HG03097 (cell line): ENCODE data around the gene CMC4.

ENCODE experiments used
- ATAC-seq: cut with Tn5 transposase; IDR thresholded peaks from one replicate; pipeline ENCODE4 v1.9.1; 2021; ENCODE audit not compliant: unreplicated experiment, low FRiP score

The CMC4 gene

GRCh38 chrX:155054255-155054654, 16.7 kb downstream of the CMC4 start:
- no peak for ATAC-seq

DNA sequence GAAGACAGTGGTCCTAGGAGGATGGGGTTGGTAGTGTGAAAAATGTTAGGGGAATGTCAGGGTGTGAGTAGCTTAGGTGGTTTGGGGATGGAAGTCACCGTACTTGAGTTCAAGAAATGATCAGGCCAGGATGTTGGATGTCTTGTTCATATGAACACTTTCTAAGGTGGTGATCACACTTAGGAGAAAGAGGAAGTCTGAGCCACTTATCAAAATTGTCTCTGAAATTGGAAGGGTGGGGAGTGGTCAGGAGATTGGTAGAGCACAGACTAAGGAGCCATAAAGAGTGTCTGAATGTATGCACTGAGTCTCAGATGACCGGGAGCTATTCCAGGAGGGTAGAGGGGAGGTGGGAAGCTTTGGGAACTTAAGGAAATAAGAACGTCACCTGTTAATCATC, 17.3 kb downstream of the CMC4 start:
- no peak for ATAC-seq

GRCh38 chrX:155052738-155053498, 18.0 kb downstream of the CMC4 start:
- no peak for ATAC-seq

- no peak for ATAC-seq
These were observed 21.8 kb downstream of the CMC4 start for GRCh38 chrX:155048977-155049619.

GRCh38 chrX:155046811-155047528, 24.0 kb downstream of the CMC4 start:
- no peak for ATAC-seq

DNA sequence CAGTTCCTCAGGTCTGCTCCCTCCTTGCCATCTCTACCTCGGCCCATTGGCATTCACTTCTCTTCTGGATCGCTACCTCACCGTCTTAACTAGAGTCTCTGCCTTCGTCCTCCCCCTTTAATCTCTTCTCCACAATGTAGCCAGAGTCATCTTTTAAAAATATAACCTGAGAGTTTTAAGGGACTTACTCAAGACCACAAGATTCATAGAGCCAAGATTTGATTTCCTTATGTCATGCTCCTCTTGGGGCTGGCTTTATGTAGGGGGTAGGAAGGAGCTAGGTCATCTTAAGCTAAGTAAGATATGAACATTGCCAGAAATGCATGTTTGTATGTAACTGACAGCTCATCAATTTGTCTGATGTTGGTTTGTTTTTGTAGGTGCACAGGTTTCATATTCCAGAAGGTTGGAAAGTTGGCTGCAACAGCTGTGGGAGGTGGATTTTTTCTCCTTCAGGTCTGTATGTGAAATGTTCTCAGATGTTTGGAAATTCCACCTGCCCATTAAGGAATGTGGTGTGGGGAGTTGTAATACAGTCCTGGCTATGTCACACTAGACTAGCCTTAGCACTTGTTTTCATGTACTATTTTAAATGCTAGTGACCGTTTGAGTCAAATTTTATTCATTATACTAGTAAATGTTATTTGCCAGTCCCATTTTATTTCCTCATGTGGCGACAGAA, 24.7 kb downstream of the CMC4 start:
- ATAC-seq: no peak

- ATAC-seq: no peak
These were observed 35.2 kb downstream of the CMC4 start for GRCh38 chrX:155035688-155036087.

DNA sequence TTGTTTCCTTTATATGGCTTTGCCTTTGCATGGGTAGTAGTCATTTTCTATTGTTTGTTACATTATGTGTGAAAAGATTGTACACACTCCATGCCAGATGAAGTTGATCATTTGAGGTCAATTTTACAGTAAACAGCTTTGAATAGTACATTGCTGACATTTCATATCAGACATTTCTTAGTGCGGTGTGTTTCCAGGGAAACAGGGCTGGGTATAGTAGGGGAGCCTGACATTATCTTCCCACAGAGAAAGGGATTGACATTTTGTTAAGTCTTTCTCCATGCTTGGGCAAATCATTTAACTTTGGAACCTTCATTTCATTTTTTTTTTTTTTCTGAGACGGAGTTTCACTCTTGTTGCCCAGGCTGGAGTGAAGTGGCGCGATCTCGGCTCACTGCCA, 39.3 kb downstream of the CMC4 start:
- ATAC-seq: no peak

DNA sequence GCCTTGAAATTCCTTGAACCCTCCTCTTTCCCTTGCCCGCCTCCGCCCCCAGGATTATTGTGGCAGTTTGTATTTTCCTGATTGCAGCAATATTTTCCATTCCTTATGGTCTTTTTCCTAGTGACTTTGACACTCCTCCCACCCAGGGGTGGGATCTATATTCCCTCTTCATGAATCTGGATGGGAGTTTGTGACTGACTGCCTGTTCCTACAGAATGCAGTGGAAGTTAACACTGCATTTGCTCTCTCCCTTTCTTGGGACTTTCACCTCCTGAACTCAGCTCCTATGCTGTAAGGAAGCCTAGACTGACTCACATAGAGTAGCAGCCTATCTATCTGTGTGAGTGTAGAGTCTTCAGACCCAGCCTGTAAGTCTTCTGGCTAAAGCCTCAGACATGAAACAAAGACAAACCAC, 42.1 kb downstream of the CMC4 start:
- ATAC-seq: no peak

DNA sequence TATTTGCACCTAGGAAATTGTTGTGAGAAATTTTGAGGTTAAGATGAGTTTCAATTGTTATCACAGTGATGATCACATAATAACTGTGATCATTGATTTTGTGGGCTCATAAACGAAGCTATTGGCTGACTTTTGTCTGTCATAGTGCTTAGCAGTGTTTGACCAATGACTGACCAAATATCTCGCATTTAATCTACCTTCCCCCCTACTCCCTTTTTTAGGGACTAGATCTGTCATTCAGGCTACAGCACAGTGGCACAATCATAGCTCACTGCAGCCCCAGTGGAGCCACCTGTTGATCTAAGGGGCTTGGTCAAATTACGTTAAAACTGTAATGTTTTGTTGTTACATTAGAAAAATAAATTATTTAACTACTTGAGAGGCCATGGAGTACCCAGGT, 42.8 kb downstream of the CMC4 start:
- ATAC-seq: no peak

DNA sequence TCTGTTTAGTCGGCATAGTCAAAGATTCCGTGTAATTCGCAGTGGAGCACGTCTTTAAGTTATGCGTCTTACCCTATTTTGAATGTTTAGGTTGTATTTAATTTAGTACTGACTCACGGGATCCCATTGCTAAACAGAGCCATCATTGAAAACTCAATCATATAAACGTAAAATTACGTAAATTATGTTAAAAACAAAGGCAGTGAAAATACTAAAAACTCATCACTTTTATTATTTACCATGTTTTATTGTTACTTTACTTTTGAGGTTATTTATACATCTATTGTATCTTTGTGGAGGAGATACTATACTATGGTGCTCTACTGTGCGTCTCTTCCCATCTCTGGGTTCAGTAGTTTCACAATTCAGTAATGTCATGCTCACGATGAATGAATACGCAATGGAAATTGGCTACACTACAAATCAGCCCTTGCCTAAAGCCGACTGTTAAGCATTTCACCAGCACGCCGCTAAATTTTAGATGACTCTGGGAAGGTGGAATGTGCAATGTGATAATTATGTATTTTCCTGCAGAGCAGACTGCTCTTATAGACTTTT, 43.3 kb downstream of the CMC4 start:
- ATAC-seq: no peak

GRCh38 chrX:155026727-155027508, 44.0 kb downstream of the CMC4 start, which contains the start of gene FUNDC2:
Gene FUNDC2, plus strand, starts transcription at chrX:155026844. Its CDS starts 95 bp downstream, at chrX:155026939.
- peak; percentile 80 for ATAC-seq

DNA sequence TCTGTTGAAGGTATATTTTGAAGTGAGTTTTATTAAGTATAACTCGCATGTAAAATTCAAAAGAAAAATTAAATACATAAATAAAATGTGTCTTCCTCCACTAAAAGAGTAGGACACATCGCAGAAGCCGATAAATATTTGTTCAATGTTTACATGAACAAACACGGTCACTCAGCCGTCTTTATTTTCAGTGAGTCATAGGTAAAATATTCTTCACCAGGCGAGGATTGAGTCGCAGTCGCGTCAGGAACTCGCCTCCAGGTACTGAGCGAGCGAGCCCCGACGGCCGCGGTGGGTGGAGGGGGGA, 44.6 kb downstream of the CMC4 start:
- no peak for ATAC-seq

GRCh38 chrX:155023907-155024833, 46.8 kb downstream of the CMC4 start:
- no peak for ATAC-seq

GRCh38 chrX:155022585-155022984, 48.4 kb downstream of the CMC4 start, which contains the start of gene F8:
Gene F8, minus strand, starts transcription at chrX:155022723. Its CDS starts 171 bp downstream, at chrX:155022552.
- ATAC-seq: no peak

GRCh38 chrX:155020591-155020990, 50.3 kb downstream of the CMC4 start:
- ATAC-seq: no peak
